Prostate gland (tissue), 2 donors: ENCODE measurements around the gene ADAMTS2.

Experiments
- POLR2AphosphoS5 ChIP-seq: sonication (generic); formaldehyde crosslinking; IDR thresholded peaks from one replicate; pipeline ENCODE4 v1.6.1; 2017; ENCODE audit warnings: antibody characterized with exemption
- TF ChIP-seq, protein P1 (sequence below), 4 experiments: fragments of 200-600 bp in 2 of 4; fragments of 450-650 bp in 2 of 4; sonication (generic) in 2 of 4; IDR thresholded peaks; 1 replicate in 3 of 4; 2 replicates in 1 of 4; pipeline ENCODE4 v1.5.1; 2016 to 2019; ENCODE audit warnings: antibody characterized with exemption in 4 of 4, mild to moderate bottlenecking in 2 of 4, moderate library complexity in 2 of 4

DNA sequence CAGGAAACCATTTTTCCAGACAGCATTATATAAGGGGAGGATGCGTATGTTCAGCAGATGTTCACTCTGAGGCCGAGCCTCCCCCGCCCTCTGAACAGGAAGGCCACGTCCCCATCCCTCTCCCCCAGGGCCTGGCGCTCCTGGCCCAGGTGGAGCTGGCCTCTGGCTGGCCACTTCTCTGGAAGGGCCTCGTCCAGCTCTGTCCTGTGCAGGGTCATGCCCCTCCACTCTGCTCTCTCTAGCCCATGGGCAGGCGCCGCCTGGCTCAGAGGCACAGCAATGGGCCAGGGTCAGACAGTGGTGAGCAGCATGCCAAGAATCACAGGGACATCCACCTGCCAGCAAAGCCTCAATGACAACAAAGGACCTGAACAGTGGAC, 34.2 kb downstream of the ADAMTS2 start:
- TF ChIP-seq, protein P1, sequence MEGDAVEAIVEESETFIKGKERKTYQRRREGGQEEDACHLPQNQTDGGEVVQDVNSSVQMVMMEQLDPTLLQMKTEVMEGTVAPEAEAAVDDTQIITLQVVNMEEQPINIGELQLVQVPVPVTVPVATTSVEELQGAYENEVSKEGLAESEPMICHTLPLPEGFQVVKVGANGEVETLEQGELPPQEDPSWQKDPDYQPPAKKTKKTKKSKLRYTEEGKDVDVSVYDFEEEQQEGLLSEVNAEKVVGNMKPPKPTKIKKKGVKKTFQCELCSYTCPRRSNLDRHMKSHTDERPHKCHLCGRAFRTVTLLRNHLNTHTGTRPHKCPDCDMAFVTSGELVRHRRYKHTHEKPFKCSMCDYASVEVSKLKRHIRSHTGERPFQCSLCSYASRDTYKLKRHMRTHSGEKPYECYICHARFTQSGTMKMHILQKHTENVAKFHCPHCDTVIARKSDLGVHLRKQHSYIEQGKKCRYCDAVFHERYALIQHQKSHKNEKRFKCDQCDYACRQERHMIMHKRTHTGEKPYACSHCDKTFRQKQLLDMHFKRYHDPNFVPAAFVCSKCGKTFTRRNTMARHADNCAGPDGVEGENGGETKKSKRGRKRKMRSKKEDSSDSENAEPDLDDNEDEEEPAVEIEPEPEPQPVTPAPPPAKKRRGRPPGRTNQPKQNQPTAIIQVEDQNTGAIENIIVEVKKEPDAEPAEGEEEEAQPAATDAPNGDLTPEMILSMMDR (IDR thresholded peaks at IDR 0.05) = no peak
- no peak for TF ChIP-seq POLR2AphosphoS5
